Adrenal gland (tissue), 5 donors: Measurements from ENCODE around the gene LHFPL5.

Experiments used
- CTCF ChIP-seq, 6 experiments: fragments of 450-650 bp in 4 of 6; fragments of 200-600 bp in 2 of 6; sonication (generic) in 1 of 6; IDR thresholded peaks; 1 replicate in 5 of 6; 2 replicates in 1 of 6; pipeline versions ENCODE4 v1.5.1 to v1.8.0; 2016 to 2021; ENCODE audit warnings: antibody characterized with exemption in 6 of 6, mild to moderate bottlenecking in 2 of 6, moderate library complexity in 1 of 6
- POLR2A ChIP-seq, 2 donors: fragments of 450-650 bp; IDR thresholded peaks; one replicate each; pipeline ENCODE4 v1.6.1; 2017; ENCODE audit warnings: antibody characterized with exemption in 2 of 2, mild to moderate bottlenecking in 2 of 2, moderate library complexity in 1 of 2
- donor health status: DM: no; HTN: no; CAD: no.

DNA sequence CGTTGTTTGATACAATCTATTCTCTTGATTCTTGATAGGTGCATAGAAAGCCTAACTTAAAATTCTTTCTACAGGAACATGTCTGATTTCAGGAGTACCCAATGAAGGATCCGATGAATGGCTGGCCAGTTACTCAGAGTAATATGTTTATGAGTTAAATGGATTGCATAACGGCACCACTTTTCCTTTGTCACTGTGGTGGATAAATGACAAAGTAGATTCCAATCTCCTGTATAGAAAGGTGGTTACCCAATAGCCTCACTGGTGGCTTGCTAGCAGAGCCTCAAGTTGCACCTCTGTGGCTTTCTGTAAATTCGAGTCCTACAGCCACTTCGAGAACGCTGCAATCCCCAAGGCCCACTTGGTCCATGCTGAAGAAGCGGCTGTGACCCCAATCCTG is 28.4 kb downstream of the LHFPL5 start:
- TF ChIP-seq CTCF (IDR thresholded peaks at IDR 0.05), result no peak
- TF ChIP-seq POLR2A (IDR thresholded peaks at IDR 0.05), result no peak
